Vagina (tissue), 2 donors: ENCODE results near the gene CEBPE. TPM values are rescaled to one million over a fixed set of nuclear protein-coding genes. Genes with fewer than 3 reads are reported as not detected.

Source experiments
- DNase-seq, 2 donors: peaks; one replicate each; pipeline ENCODE4 v3.0.0-alpha.2; 2017; ENCODE audit errors: extremely low spot score in 2 of 2
- H3K27ac ChIP-seq: fragments of 200-600 bp; sonication (generic); one replicate; pipeline ENCODE4 v1.5.1; 2019
- H3K27me3 ChIP-seq: fragments of 200-600 bp; sonication (generic); one replicate; pipeline ENCODE4 v1.5.1; 2019
- H3K36me3 ChIP-seq, 2 donors: fragments of 200-600 bp; sonication (generic); one replicate each; pipeline ENCODE4 v1.5.1; 2017 to 2019
- H3K4me1 ChIP-seq: fragments of 200-600 bp; sonication (generic); one replicate; pipeline ENCODE4 v1.5.1; 2019
- H3K4me3 ChIP-seq, 2 donors: fragments of 200-600 bp; sonication (generic); 1 replicate in 1 of 2; 2 replicates in 1 of 2; pipeline ENCODE4 v1.5.1; 2016 to 2019
- H3K9me3 ChIP-seq: fragments of 200-600 bp; sonication (generic); one replicate; pipeline ENCODE4 v1.5.1; 2019
- CTCF ChIP-seq, 3 experiments: fragments of 450-650 bp in 2 of 3; fragments of 200-600 bp in 1 of 3; sonication (generic) in 1 of 3; IDR thresholded peaks; one replicate each; pipeline ENCODE4 v1.5.1; 2017 to 2019; ENCODE audit warnings: antibody characterized with exemption in 3 of 3, mild to moderate bottlenecking in 2 of 3, moderate library complexity in 2 of 3
- POLR2A ChIP-seq, 2 donors: fragments of 450-650 bp; IDR thresholded peaks; one replicate each; pipeline ENCODE4 v1.6.1; 2017; ENCODE audit warnings: antibody characterized with exemption in 2 of 2, mild to moderate bottlenecking in 2 of 2, moderate library complexity in 2 of 2
- POLR2AphosphoS5 ChIP-seq, 2 donors: sonication (generic); formaldehyde crosslinking; IDR thresholded peaks; one replicate each; pipeline ENCODE4 v1.9.0; 2017; ENCODE audit warnings: antibody characterized with exemption in 2 of 2, mild to moderate bottlenecking in 2 of 2, low read depth in 1 of 2; ENCODE audit not compliant: insufficient read depth in 1 of 2
- intact Hi-C: fragments of 100-400 bp; cut with DNase I; formaldehyde crosslinking; loops from one replicate; pipeline ENCODE4 v1.15.1; 2023
- total RNA-seq: library from RNA; depleted of rRNA; stranded (reverse); fragments of >200 nt; gene quantifications from one replicate; pipeline ENCODE4 v1.2.3, GENCODE V29; 2016

CEBPE gene
- total RNA-seq, 1 donor from 2014 or later = not detected

GRCh38 chr14:23122086-23122485, 3.0 kb upstream of the CEBPE start:
- Histone ChIP-seq H3K36me3 (peaks cover 0 to 4% of the 10 kb centered on the region in 2 donors), H3K27me3 (no peaks in the 10 kb centered on the region), H3K9me3 (no peaks in the 10 kb centered on the region), H3K4me1 (peaks cover 23% of the 10 kb centered on the region), H3K4me3 (no peak overlapping the region), H3K27ac (peak overlapping the region; percentile 68)
- intact Hi-C loops = no loop called here
- DNase-seq = no peak
- TF ChIP-seq CTCF (IDR thresholded peaks at IDR 0.05) = no peak
- TF ChIP-seq POLR2A (IDR thresholded peaks at IDR 0.05) = no peak
- no peak for TF ChIP-seq POLR2AphosphoS5 (IDR thresholded peaks at IDR 0.05; ENCODE audit: insufficient read depth in 1 of 2, low read depth in 1 of 2)

GRCh38 chr14:23121361-23121771, 2.3 kb upstream of the CEBPE start:
- Histone ChIP-seq H3K36me3 (no peaks in the 10 kb centered on the region), H3K27me3 (no peaks in the 10 kb centered on the region), H3K4me1 (peaks cover 23% of the 10 kb centered on the region), H3K27ac (peak overlapping the region; percentile 68), H3K4me3 (no peak overlapping the region), H3K9me3 (no peaks in the 10 kb centered on the region)
- no peak for DNase-seq
- intact Hi-C loops = loop anchor here (2.0 kb wide), 1 partner anchor 65 kb away; no protein-coding TSS in a partner anchor
- TF ChIP-seq POLR2AphosphoS5 (IDR thresholded peaks at IDR 0.05; ENCODE audit: insufficient read depth in 1 of 2, low read depth in 1 of 2) (no peak), CTCF (IDR thresholded peaks at IDR 0.05) (no peak), POLR2A (IDR thresholded peaks at IDR 0.05) (no peak)

GRCh38 chr14:23120541-23121251, 1.6 kb upstream of the CEBPE start:
- H3K36me3 ChIP-seq = no peaks in the 10 kb centered on the region
- H3K9me3 ChIP-seq = no peaks in the 10 kb centered on the region
- no peak overlapping the region for H3K4me3 ChIP-seq
- DNase-seq = no peak
- H3K4me1 ChIP-seq = peaks cover 23% of the 10 kb centered on the region
- no peaks in the 10 kb centered on the region for H3K27me3 ChIP-seq
- intact Hi-C loops = loop anchor here (2.0 kb wide), 1 partner anchor 66 kb away; no protein-coding TSS in a partner anchor
- peak in 1 of 2 donors; percentile 26 for TF ChIP-seq POLR2A (IDR thresholded peaks at IDR 0.05)
- TF ChIP-seq POLR2AphosphoS5 (IDR thresholded peaks at IDR 0.05; ENCODE audit: insufficient read depth in 1 of 2, low read depth in 1 of 2) = peak; percentile 64 to 80
- peak; percentile 99 to 100 (median 100) for TF ChIP-seq CTCF (IDR thresholded peaks at IDR 0.05)
- H3K27ac ChIP-seq = peak overlapping the region; percentile 68

GRCh38 chr14:23119363-23120327, 590 bp upstream of the CEBPE start:
- no peak for TF ChIP-seq POLR2AphosphoS5 (IDR thresholded peaks at IDR 0.05; ENCODE audit: insufficient read depth in 1 of 2, low read depth in 1 of 2)
- TF ChIP-seq CTCF (IDR thresholded peaks at IDR 0.05) = peak in 1 of 3 experiments; percentile 20
- no peak overlapping the region for H3K4me3 ChIP-seq
- peaks cover 23% of the 10 kb centered on the region for H3K4me1 ChIP-seq
- no peak overlapping the region for H3K27ac ChIP-seq
- no peaks in the 10 kb centered on the region for H3K9me3 ChIP-seq
- no peak for DNase-seq
- intact Hi-C loops = loop anchor here (2.0 kb wide), 1 partner anchor 67 kb away; no protein-coding TSS in a partner anchor
- H3K36me3 ChIP-seq = no peaks in the 10 kb centered on the region
- no peaks in the 10 kb centered on the region for H3K27me3 ChIP-seq
